Activated T-helper 9 cell treated with anti-CD3 and anti-CD28 coated beads, Interleukin-2, amount 50 U/mL, for 16 hours (primary cell): ENCODE data around the gene TXNDC8.

Experiments used
- DNase-seq: peaks from one replicate; pipeline ENCODE4 v3.0.0-alpha.2; 2020; ENCODE audit warnings: low read depth

TXNDC8 gene

DNA sequence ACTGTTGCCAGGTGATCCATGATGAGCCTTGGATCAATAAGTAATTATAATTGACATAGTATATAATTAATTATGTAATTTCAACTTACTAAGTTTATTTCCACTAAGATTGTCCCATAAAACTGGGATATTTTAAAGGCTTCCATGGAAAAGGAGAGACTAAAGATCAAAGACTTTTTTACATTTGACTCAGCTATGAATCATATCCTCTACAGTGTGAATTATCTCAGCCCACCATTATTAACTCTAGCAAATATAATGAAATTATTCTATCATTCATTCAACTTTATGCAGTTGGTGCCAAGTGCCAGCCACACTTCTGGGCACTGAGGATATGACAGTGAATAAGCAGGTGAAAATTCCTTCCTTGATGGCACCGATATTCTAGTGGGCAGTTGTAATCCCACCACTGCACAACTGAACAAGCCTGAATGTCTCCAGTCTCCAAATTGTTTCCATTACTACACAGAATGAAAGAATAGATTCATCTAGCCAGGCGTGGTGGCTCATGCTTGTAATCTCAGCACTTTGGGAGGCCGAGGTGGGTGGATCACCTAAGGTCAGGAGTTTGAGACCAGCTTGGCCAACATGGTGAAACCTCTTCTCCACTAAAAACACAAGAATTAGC is 59.5 kb downstream of the TXNDC8 start:
- no peak for DNase-seq

DNA sequence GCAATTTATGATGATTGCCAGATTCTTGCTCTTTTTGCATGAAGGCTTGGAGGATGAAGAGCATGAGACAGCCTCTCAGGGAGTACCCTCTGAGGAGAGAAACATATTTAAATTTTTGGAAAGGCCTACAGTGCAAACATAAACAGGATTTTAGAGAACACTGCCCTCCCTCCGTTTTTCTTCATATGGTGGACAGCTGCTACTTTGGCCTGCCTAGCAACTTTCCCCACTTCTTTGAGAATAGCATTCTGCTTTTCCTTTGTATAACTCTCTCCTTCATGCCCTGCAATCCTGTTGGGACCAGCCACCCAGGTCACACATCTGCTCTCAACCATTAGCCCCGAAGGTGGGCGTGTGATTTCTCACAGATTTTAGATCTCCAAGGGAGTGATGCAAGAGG is 60.9 kb downstream of the TXNDC8 start:
- DNase-seq: no peak

DNA sequence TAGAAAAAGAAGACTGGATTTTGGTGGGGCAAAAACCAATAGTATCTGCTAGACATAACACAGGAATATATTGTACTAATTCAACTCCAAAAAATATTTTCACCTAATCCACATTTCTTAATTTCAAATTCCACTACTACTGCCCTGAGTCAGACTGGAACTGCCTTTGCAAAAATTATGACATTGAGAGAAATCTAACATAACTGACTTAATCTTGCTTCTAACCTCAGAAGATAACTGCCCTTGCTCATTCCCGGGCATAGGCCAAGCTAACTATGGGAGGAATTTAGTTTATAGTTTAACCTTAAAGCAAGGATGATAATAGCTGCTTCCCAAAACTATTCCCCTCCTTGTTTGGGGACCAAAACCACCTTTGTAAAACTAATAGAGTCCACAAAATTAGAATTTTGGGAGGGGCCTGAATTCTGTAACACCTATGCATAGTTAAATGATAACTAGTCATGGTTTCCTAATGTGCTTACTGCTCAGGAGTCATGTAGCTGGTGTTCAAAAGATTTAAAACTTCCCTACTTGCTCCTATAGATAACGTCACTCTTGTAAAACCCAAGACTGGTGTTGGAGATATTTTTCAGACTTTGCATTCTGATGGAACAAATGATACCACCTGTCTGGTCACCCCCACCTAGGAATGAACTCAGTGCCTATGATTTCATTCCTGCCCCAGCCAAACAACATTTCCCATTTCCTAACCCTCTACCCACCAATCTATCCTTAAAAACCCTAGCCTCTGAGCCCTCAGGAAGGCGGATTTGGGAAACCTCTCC is 67.3 kb downstream of the TXNDC8 start:
- no peak for DNase-seq

DNA sequence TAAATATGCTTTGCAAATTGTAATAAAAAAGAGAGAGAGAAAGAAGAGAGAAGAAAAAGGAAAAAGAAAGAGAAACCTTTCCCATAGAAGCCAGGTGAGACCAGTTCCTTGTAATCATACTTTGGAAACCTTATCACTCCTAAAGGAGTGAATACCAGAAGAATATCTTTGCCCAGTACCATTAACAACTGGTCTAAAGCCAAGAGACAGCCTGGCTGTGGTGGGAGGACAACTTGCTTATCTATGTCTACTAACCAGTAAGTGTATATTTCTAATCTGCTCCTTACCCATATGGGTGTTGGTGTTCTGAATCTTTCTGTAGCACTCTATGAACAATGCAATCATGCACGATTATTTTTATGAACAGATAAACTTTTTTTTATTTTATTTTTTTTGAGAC is 70.9 kb downstream of the TXNDC8 start:
- DNase-seq: no peak

DNA sequence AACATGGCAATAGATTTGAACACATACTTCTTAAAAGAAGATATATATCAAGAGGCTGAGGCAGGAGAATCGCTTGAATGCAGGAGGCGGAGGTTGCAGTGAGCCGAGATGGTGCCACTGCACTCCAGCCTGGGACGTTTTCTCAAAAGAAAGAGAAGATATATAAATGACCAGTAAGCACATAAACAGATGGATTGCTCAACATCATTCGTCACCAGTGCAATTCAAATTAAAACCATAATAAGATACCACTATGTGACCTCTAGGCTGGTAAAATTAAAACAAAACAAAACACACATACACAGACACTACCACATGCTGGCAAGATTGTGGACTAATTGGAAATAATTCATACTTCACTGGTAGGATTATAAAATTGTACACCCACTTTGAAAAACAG is 76.0 kb downstream of the TXNDC8 start:
- DNase-seq: no peak

DNA sequence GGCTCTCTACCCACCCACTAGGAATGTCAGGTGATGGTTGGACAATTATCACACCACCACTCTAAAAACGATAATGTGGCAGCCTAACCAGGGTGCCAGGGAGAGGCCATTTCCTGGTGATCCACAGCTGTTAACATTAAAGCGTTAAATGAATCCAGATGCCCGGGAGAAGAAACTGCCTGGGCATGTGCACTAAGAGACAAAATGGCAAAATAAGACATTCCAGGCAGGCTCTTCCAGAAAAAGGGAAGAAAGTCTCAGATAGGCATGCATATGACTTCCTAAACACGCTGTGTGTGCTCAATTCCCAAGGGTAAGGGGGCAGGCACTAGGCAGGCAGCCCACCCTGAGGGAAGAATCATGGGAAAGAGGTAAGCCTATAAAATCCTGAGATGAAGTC is 76.8 kb downstream of the TXNDC8 start:
- DNase-seq: no peak

DNA sequence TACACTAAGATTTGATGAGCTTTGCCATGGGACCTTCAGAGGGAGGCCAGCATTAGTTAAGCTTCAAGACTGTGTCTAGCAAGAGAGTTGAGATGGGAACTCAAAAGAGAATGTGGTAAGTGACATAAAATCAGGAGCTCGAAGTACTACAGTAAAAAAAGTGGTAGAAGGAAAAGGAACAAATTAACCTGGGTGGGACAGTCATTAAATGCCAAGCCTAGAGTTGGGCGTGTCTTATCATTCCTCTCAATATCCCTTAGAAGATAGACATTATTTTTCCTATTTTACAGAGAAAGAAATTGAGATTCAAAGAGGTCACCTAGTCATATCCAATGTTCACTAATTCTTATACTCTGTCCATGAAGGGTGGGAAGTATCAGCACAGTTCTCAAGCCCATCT is 78.1 kb downstream of the TXNDC8 start:
- no peak for DNase-seq

DNA sequence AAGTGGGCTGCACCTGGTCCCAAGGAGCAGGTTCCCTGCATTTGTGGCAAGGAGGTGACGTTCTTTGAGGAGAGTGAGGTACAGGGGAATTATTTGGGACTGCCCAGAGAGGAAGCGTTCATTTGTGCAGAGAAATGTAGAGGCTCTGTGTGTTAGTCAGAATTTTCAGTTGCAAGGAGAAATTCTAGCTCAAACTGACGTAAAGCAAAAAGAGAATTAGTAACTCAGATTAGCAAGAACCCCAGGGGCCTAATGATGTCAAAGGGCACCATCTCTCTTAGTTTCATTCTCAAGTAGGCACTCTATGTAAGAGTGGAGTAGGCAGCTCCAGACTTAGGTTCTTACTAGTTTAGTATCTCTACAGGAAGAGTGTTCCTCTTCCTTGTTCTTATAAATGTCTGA is 79.0 kb downstream of the TXNDC8 start:
- DNase-seq: no peak

DNA sequence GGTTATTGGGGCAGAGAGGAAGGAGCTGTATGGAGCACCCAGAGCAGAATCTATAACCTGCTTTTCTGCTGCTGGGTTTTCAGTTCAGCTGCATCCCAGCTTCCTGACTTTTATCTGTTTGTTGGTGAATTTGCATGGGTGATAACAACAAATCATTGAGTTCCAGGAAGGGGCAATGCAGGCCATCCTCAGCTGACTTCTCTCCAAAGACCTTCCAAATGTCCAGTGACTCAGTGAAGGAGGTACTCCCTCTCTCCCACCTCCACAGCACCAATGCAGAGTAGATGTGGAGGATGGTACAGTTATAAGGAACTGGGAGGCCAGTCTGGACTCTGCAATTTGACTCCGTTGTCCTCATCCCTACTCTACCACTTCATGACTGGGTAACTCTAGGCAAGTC is 79.7 kb downstream of the TXNDC8 start:
- no peak for DNase-seq

DNA sequence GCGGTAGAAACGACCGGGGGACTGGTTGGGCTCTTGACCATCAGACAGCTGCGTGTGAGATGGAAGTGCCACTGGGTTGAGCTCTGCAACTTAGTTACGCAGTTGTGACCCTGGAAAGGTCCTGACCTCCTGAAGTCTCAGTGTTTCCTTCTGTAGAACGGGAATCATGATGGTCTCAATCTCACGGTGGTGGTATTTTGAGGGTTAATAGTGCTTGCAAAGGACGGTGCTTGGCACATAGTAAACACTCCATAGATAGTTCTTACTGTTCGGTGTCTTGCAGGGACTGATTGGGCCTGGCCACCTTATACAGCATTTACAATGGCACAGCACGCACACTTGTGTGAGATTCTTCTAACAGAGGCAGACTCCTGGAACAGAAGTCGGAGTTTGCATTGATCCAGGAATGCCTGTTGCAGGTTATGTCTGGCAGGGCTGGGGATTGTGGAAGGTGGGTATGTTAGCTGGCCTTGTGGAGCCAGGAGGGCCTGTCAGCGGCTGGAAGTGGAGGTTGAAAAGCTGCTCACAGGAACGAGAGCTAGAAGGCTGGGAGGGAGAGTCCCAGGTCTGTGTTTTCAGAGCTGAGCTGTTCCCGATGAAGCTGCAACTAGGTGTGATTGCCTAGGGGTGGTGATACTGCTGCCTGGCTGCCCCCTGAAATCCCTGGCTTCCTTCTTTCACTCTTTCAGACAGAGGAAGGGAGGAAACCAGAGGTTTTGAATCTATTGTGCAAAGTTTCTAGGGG is 80.4 kb downstream of the TXNDC8 start:
- no peak for DNase-seq

DNA sequence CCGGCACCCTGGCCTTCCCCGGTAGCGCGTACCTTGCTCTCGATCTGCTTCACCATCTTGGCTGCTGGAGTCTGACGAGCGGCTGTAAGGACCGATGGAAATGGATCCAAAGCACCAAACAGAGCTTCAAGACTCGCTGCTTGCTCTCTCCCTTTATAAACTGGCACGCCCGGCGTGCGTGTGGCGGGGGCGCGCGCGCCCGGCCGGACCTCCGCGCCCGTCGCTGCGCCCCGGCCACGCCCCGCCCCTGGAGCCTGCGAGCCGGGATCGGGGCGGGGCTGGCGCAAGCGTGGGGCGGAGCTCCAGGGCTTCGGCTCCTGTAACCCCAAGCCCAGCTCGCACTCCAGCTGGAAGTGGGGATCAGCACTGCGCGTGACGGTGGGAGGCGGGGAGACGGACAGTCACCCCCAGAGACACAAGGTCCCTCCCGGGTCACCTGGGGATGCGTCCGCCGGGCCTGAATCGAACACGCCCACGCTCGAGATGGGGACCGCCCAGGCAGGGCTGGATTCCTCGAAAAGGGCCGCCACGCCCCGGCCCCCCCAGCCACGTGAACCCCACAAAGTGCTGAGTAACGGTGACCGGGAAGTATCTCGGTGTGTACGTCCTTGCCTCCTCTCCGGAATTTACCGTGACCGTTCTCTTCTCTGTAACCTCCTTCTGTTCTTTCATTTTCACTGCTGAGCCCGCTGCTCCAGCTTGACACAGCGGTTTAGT is 81.1 kb downstream of the TXNDC8 start, which contains the start of gene TXN:
TXN (minus strand) TSS at position 128 of the 717 bp plus-strand sequence; CDS start at position 56, 72 bp downstream.
- DNase-seq: peak; percentile 83

DNA sequence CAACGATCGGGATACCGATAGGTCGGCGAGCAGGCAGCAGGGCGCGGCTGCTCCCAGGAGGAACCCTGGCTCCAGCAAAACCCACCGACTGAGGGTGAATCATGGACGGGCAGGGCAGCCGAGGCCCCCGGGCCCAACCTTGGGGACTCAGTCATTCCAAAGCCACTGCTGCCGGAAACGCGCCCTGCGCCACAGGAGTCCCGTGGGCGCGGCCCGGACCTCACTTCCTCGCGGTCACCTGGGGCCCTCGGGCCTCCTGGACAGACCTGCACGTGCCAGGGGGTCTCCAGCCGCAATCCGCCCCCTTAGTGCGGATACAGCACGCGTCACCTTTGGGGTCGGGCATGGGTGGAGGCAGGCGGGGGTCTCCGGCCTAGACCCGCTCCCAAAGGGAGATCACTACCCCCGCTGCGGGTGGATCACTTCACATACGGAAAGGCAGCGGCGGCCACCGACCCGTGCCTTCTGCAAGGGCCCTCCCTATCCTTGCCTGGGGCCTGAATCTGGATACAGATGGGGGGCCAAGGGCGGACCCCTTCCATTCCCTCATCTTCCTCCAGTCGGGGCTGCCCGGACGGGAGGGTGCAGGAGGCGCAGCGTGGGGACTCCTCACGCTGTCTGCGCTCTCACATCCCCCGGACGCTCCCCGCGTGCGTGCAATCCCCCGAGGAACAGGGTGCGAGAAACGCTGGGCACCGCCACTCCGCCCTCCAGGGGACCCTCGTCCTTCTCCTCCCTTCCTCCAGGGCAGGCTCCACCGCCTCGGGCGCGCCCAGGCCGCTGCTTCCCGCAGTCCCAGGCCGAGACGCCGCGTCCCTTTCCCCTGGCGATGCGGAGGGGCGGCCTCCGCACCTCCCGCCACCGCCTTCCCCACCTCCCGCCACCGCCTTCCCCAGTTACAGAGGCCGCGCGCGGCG is 81.9 kb downstream of the TXNDC8 start:
- peak; percentile 38 for DNase-seq

DNA sequence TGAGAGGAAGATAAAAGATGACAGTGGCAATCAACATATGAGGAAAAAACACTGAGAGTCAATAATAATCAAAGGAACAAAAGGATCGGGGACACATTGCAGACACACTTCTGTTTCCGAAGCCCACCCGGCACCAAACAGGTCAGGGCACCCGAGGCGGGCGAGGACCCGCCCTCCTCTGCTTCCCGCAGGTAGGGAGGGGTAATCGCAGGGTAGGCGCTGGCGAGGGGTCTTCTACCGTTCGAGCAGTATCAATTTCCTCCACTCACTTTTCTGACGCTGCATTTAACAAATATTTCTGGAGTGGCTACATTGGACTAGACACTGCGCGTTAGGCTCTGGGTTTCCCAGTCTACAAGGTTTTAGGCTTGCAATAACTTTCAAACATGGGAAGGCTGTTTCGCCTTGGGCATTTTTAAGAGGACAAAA is 82.6 kb downstream of the TXNDC8 start:
- no peak for DNase-seq

DNA sequence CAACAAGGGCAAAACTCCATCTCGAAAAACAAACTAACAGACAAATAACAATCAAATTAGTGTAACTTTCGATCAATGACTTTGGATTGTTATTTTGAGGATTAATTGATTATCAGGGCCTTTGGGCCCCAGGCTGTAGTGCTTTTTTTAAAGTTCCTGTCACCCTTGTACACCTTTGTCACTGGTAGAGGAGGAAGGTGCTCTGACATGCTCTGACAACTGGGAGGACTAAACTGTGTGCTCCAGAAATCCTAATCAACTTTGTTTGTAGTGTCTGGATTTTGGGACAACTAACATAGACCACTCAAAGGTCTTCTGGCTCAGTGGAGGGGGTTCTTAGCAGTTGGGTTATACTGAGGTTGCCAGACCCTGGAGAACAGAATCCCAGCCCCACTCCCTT is 83.2 kb downstream of the TXNDC8 start:
- DNase-seq: no peak
